T-helper 9 cell (primary cell): ENCODE results near the gene WDR33.
"Not testable (repeated sequence)": the region's sequence is repeated elsewhere in the genome, so short reads cannot be mapped to it uniquely, and the experiment has no call there.

Source experiments
- DNase-seq: peaks from one replicate; pipeline ENCODE4 v3.0.0-alpha.2; 2020

Gene WDR33

DNA sequence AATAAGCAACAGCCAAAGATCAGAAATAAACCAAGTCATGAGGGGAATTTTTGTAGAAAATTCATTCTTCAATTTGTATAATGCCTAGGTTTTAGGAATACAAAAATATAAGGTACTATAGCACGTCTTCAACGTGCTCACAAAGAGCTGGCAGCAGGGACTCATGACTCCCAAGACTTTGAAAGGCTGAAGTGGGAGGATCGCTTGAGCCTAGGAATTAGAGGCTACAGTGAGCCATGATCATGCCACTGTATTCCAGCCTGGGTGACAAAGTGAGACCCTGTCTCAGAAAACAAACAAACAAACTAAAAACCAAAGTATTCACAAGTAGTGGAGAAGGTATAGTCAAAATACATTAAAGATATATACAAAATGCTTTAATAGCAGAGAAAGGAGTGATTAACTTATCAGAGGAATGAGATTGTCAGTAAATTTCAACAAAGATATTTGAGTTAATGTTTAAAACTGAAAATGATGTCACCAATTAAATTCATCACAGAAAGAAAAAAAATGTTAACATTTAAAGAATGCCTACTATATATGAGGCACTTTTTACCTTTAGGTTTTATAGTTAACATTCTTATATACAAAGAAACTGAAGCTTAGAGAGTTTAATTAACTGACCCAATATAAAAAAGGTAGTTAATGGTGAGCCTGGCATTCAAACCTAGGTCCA is 3.2 kb downstream of the WDR33 start:
- no peak for DNase-seq

GRCh38 chr2:127806860-127807259 is 4.1 kb downstream of the WDR33 start:
- DNase-seq = not testable (repeated sequence)

GRCh38 chr2:127805491-127805890 is 5.5 kb downstream of the WDR33 start:
- DNase-seq = no peak

DNA sequence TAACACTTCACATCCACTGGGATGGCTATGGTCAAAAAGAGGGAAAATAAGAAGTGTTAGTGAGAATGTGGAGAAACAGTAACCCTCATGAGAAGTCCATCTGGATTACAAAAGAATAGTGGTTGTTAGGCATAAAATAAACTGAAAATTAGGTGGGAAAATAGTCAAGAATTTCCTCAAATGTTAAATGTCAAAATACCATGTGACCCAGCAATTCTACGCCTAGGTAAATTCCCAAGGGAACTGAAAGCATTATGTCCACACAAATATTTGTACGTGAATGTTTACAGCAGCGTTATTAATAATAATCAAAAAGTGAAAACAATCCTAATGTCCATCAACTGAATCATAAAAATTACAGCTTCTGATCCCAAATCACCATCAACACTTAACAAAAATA is 11.0 kb downstream of the WDR33 start:
- no peak for DNase-seq

- no peak for DNase-seq
Observed at GRCh38 chr2:127796389-127796788, 14.6 kb downstream of the WDR33 start.

- not testable (repeated sequence) for DNase-seq
Observed at GRCh38 chr2:127794901-127795300, 16.1 kb downstream of the WDR33 start.

GRCh38 chr2:127792805-127793204 is 18.2 kb downstream of the WDR33 start:
- DNase-seq = no peak

GRCh38 chr2:127790694-127791529 is 20.1 kb downstream of the WDR33 start:
- DNase-seq = no peak

- no peak for DNase-seq
Observed at GRCh38 chr2:127786048-127786809, 24.7 kb downstream of the WDR33 start.

- DNase-seq = no peak
Observed at GRCh38 chr2:127784965-127785518, 25.9 kb downstream of the WDR33 start.

GRCh38 chr2:127783101-127783500 is 27.9 kb downstream of the WDR33 start:
- DNase-seq = no peak

- DNase-seq = no peak
Observed at GRCh38 chr2:127778850-127779249, 32.1 kb downstream of the WDR33 start.

DNA sequence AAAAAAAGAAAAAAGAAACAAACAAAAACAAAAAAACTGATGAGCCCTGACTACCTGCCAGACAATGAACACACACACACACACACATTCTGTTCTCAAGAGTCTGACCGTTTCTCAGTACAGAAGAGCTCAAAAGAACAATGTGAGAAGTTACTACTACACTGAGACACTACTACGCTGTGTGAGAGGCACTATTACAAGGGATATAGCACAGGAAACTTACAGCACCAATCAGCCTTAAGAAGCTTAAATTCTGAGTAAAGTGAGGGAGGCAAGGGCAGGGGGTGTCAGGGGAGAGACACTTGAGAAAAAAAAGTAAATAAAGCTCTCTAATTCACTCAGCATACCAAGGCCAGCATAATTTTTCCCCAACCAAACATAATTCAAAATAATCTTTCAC is 32.5 kb downstream of the WDR33 start:
- DNase-seq = no peak

DNA sequence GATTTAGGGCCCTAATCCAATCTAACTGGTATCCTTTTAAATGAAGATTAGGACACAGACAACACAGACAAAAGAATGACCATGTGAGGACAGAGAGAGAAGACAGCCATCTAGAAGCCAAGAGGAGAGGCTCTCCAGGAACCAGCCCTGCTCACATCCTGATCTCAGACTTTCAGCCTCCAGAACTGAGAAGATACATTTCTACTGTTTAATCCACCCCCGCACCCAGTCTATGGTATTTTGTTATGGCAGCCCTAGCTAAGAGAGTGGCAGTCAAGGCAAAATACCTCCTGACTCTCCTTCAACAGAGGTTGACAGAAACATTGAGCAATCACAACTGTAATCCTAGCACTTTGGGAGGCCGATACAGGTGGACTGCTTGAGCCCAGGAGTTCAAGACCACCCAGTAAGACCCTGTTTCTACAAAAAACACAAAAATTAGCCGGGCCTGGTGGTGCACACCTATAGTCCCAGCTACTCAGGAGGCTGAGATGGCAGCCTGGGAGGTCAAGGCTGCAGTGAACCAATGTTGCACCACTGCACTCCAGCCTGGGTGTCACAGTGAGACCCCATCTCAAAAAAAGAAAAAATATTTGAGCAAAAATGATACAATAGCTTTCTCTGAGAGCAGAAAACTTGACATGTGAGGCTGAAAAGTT is 34.7 kb downstream of the WDR33 start:
- DNase-seq = no peak

- no peak for DNase-seq
Observed at GRCh38 chr2:127771756-127772155, 39.2 kb downstream of the WDR33 start.

DNA sequence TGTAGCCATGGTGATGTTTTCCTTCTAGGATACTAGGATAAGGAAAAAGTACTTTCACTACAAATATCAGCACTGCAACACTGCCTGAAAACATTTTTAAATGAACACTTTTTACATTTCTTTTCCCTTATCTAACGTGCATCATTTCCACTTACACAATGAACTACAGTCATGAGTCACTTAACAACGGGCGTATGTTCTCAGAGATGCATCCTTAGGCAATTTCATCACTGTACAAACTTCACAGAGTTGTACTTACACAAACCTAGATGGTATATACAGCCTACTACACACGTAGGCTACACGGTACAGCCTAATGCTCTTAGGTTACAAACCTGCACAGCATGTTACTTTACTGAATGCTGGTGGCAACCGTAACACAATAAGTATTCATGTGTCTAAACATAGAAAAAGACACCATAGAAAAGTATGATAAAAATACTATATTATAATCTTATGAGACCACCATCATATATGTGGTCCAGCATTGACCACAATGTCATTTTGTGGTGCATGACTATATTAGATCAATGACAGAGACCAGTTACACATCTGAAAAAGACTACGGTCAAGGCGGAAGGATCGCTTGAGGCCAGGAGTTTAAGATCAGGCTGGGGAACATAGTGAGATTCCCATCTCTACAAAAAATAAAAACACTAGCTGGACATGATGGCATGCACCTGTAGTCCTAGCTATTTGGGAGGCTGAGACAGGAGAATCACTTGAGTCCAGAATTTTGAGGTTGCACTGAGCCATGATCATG is 39.8 kb downstream of the WDR33 start:
- DNase-seq = no peak

DNA sequence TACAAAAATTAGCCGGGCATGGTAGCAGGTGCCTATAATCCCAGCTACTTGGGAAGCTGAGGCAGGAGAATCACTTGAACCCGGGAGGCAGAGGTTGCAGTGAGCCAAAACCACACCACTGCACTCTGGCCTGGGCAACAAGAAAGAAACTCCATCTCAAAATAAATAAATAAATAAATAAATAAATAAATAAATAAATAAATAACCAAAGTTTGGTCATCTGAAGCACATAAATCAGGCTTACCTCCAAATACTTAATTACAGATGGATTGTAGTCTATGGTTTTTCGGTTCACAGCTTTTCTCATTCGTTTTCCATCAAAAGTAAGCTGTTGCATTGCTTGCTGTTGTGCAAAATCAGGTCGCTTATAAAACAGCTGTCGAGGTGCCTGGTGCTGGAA is 40.4 kb downstream of the WDR33 start:
- DNase-seq = not testable (repeated sequence)

GRCh38 chr2:127769587-127769986 is 41.4 kb downstream of the WDR33 start:
- DNase-seq = no peak

GRCh38 chr2:127768775-127769479 is 42.0 kb downstream of the WDR33 start:
- no peak for DNase-seq

DNA sequence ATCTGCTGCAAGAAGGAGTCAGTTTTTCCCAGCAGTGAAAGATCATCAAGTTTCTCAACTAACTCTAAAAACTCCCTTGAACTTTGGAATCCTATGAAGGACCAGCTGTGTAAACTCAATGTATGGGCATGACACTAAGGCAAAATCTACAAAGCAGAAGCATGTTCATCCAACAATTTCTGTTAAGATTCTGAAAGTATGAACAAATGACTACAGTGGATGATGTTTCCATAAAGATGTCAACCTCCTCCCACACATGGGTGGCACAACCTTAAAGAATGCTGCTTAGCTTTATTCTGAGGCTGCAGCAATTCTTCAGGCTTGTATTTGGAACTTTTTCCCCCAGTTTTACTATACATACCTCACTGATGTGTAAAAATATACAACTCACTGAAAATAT is 47.2 kb downstream of the WDR33 start:
- DNase-seq = no peak

GRCh38 chr2:127762846-127763245 is 48.1 kb downstream of the WDR33 start:
- no peak for DNase-seq
